HepG2 (cell line): ENCODE results near the gene CNOT6. TPM values are rescaled to one million over a fixed set of nuclear protein-coding genes. Genes with fewer than 3 reads are reported as not detected.
A peak's percentile ranks its signal among the peaks of the same experiment; 100 is the strongest.
"Not testable (repeated sequence)": the region's sequence is repeated elsewhere in the genome, so short reads cannot be mapped to it uniquely, and the experiment has no call there.

Experiments used
- ATAC-seq: fragments of 200-7000 bp; cut with Tn5 transposase; 3 replicates; pipeline ENCODE4 v1.9.1; 2020; ENCODE audit warnings: mild to moderate bottlenecking, moderate library complexity
- BruUV-seq: library from RNA; stranded (reverse); fragments of 400-500 nt; replicated peaks from 2 replicates; lab custom pipeline; 2021; lab: Mats Ljungman, UMichigan
- CTCF ChIA-PET: fragments of 300-600 bp; formaldehyde crosslinking; extraction: SDS; loops from one replicate; lab custom pipeline; 2021; ENCODE audit warnings: low total read pairs, inconsistent platforms, low intra/inter-chr PET ratio; lab: Yijun Ruan, JAX
- POLR2A ChIA-PET: fragments of 350-600 bp; sonication (Branson Sonifier 250); formaldehyde crosslinking; loops from one replicate; lab custom pipeline; 2020; ENCODE audit warnings: antibody characterized with exemption, inconsistent platforms; lab: Yijun Ruan, JAX
- DNase-seq: peaks from one replicate; pipeline ENCODE4 v3.0.0-alpha.2; 2015; ENCODE audit warnings: low spot score
- FAIRE-seq: peaks from 3 replicates; lab custom pipeline; 2011; peaks lifted over from hg19 to GRCh38; lab: Jason Lieb, UNC
- H2AFZ ChIP-seq: one replicate; pipeline ENCODE4 v1.6.1; 2011; ENCODE audit warnings: low read length, inconsistent platforms
- H3K27ac ChIP-seq: fragments of 300-600 bp; 3 replicates; pipeline ENCODE4 v1.8.0; 2011; ENCODE audit warnings: mixed run types, mild to moderate bottlenecking, mixed read lengths, low read length, inconsistent platforms; ENCODE audit not compliant: insufficient read depth; ENCODE audit errors: extremely low read length
- H3K27me3 ChIP-seq, 2 experiments: fragments of 200-600 bp in 1 of 2; 2 replicates in 1 of 2; 3 replicates in 1 of 2; pipeline versions ENCODE4 v1.6.0 to v1.8.0; 2011; ENCODE audit warnings: low read length in 2 of 2, mild to moderate bottlenecking in 2 of 2, moderate library complexity in 2 of 2, inconsistent platforms in 1 of 2; ENCODE audit not compliant: insufficient read depth in 2 of 2, control insufficient read depth in 1 of 2
- H3K36me3 ChIP-seq, 2 experiments: fragments of 200-600 bp in 1 of 2; replicated peaks in 1 of 2; 2 replicates in 1 of 2; 3 replicates in 1 of 2; pipeline versions ENCODE4 v1.5.1 to v1.8.0; 2011; ENCODE audit warnings: low read length in 2 of 2, inconsistent platforms in 1 of 2; ENCODE audit not compliant: insufficient read depth in 2 of 2, control insufficient read depth in 1 of 2
- H3K4me1 ChIP-seq: 2 replicates; pipeline ENCODE4 v1.5.1; 2012; ENCODE audit warnings: low read length, inconsistent platforms; ENCODE audit not compliant: insufficient read depth
- H3K4me2 ChIP-seq: 2 replicates; pipeline ENCODE4 v1.6.0; 2011; ENCODE audit warnings: low read depth, low read length, inconsistent platforms
- H3K4me3 ChIP-seq, 3 experiments: fragments of 200-600 bp in 1 of 3; sonication (generic), shearing (Covaris generic) in 1 of 3; replicated peaks in 1 of 3; 2 replicates each; pipeline ENCODE4 v1.5.1; 2011 to 2016; ENCODE audit warnings: low read length in 3 of 3, inconsistent platforms in 2 of 3, low read depth in 2 of 3, mild to moderate bottlenecking in 2 of 3, control low read depth in 1 of 3, mixed read lengths in 1 of 3; ENCODE audit not compliant: insufficient read depth in 1 of 3
- H3K79me2 ChIP-seq: one replicate; pipeline ENCODE4 v1.6.1; 2011; ENCODE audit warnings: low read length, inconsistent platforms; ENCODE audit not compliant: insufficient read depth
- H3K9ac ChIP-seq: 2 replicates; pipeline ENCODE4 v1.6.0; 2011; ENCODE audit warnings: mild to moderate bottlenecking, low read depth, low read length, inconsistent platforms; ENCODE audit not compliant: insufficient read depth
- H3K9me3 ChIP-seq: 2 replicates; pipeline ENCODE4 v1.5.1; 2012; ENCODE audit warnings: mild to moderate bottlenecking, low read length
- H4K20me1 ChIP-seq: 2 replicates; pipeline ENCODE4 v1.6.0; 2011; ENCODE audit warnings: inconsistent platforms, mild to moderate bottlenecking, low read length, moderate library complexity; ENCODE audit not compliant: insufficient read depth
- HNF4A ChIP-seq: sonication (generic); formaldehyde crosslinking; IDR thresholded peaks from 2 replicates; pipeline ENCODE4 v1.4.0; 2020; ENCODE audit warnings: missing genetic modification reagents
- NFIB ChIP-seq: sonication (generic); formaldehyde crosslinking; IDR thresholded peaks from 2 replicates; pipeline ENCODE4 v1.9.0; 2021; ENCODE audit warnings: missing genetic modification reagents, mild to moderate bottlenecking, borderline replicate concordance
- NR2C2 ChIP-seq: sonication (generic); formaldehyde crosslinking; IDR thresholded peaks from 2 replicates; pipeline ENCODE4 v1.4.0; 2020; ENCODE audit warnings: missing genetic modification reagents, mild to moderate bottlenecking, moderate library complexity, borderline replicate concordance
- RARA ChIP-seq: IDR thresholded peaks from 2 replicates; pipeline ENCODE4 v1.6.1; 2016; ENCODE audit warnings: missing genetic modification reagents, missing compliant biosample characterization
- WGBS: methylation state at CpG from one replicate; pipeline ENCODE4 v1.1.6; 2017; ENCODE audit warnings: low lambda C conversion rate; 5-methylcytosine and 5-hydroxymethylcytosine counted together
- in situ Hi-C: cut with HindIII; loops from 2 replicates; pipeline ENCODE4 v1.10.0; 2017; ENCODE audit warnings: low pct_unique_long_range_greater_than_20kb; ENCODE audit not compliant: extremely low pct_ligation_motif_present
- intact Hi-C: fragments of 100-400 bp; cut with micrococcal nuclease; formaldehyde crosslinking; loops from one replicate; pipeline ENCODE4 v1.10.0; 2022; ENCODE audit not compliant: unreplicated experiment
- polyA plus RNA-seq, 8 experiments: library from polyadenylated mRNA; depleted of rRNA in 3 of 8; stranded (reverse) in 7 of 8; unstranded in 1 of 8; fragments of >200 nt; fragmentation: Illumina TruSeq in 4 of 8; extraction: Trizol in 4 of 8; gene quantifications; 2 replicates each; pipeline versions ENCODE4 v1.2.1 to v1.2.3, GENCODE V29; 2011 to 2016; ENCODE audit warnings: low read depth in 4 of 8, missing spikeins in 1 of 8, mixed read lengths in 1 of 8; ENCODE audit not compliant: insufficient read depth in 1 of 8
- total RNA-seq, 5 experiments: library from RNA; depleted of rRNA; stranded (reverse); fragments of >200 nt; fragmentation: Illumina TruSeq; extraction: Trizol; gene quantifications; 2 replicates each; pipeline ENCODE4 v1.2.3, GENCODE V29; 2016; ENCODE audit warnings: low read depth in 1 of 5
- TF ChIP-seq, protein P1 (sequence below): sonication (generic); formaldehyde crosslinking; IDR thresholded peaks from 2 replicates; pipeline ENCODE4 v1.5.0; 2020; ENCODE audit warnings: mild to moderate bottlenecking, missing genetic modification reagents, moderate library complexity

Gene CNOT6
- total and polyA plus RNA-seq, 2 of the 13 experiments (the other 11 are each of a cell fraction or from before 2014, with no cell fraction given): 8.8 to 9.1 TPM

DNA sequence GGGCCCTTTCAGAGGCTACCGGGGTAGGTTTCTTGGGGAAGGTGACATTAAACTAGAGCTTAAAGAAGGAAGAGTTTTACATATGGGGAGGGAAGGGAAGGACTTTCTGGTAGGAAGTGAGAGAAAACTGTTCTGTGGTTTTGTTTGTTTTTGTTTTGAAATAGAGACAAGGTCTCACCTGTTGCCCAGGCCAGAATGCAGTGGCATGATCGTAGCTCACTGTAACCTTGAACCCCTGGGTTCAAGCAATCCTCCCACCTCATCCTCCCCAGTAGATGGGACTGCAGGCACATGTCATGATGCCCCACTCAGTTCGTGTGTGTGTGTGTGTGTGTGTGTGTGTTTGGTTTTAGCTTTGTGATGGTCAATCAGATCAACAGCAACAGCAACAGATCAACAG, 37.4 kb upstream of the CNOT6 start:
- CTCF ChIA-PET: no interaction called here
- Histone ChIP-seq H3K4me2 (no peak overlapping the region), H3K36me3 (no peaks in the 10 kb centered on the region), H4K20me1 (no peaks in the 10 kb centered on the region), H3K9me3 (no peaks in the 10 kb centered on the region), H2AFZ (no peak overlapping the region), H3K4me1 (peaks cover 11% of the 10 kb centered on the region), H3K79me2 (no peaks in the 10 kb centered on the region), H3K9ac (no peak overlapping the region), H3K27me3 (no peaks in the 10 kb centered on the region; a peak in 2 of 5 replicates), H3K27ac (no peak overlapping the region), H3K4me3 (no peak overlapping the region)
- no TSS peak for BruUV-seq
- ATAC-seq (no peak), DNase-seq (no peak), FAIRE-seq (no peak)
- in situ Hi-C loops: loop anchor here (25.0 kb wide), 1 partner anchor 244 kb away; the partner anchor contains the start of gene RASGEF1C
- 4% methylated on average over 3 of the region's 3 CpGs for WGBS
- POLR2A ChIA-PET: no interaction called here
- no peak for TF ChIP-seq NFIB (CRISPR knock-in tag)
- TF ChIP-seq, protein P1, sequence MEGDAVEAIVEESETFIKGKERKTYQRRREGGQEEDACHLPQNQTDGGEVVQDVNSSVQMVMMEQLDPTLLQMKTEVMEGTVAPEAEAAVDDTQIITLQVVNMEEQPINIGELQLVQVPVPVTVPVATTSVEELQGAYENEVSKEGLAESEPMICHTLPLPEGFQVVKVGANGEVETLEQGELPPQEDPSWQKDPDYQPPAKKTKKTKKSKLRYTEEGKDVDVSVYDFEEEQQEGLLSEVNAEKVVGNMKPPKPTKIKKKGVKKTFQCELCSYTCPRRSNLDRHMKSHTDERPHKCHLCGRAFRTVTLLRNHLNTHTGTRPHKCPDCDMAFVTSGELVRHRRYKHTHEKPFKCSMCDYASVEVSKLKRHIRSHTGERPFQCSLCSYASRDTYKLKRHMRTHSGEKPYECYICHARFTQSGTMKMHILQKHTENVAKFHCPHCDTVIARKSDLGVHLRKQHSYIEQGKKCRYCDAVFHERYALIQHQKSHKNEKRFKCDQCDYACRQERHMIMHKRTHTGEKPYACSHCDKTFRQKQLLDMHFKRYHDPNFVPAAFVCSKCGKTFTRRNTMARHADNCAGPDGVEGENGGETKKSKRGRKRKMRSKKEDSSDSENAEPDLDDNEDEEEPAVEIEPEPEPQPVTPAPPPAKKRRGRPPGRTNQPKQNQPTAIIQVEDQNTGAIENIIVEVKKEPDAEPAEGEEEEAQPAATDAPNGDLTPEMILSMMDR (CRISPR knock-in tag): peak; percentile 24; the same call in 1 of the 2 replicates
- TF ChIP-seq RARA (CRISPR knock-in tag): 0 out of 2 replicates have a peak, but pooled peaks have one; percentile 25
- peak; percentile 26; the same call in 1 of the 2 replicates for TF ChIP-seq NR2C2 (CRISPR knock-in tag)
- TF ChIP-seq HNF4A: peak; percentile 24; the same call in 1 of the 2 replicates
- intact Hi-C loops: no loop called here

DNA sequence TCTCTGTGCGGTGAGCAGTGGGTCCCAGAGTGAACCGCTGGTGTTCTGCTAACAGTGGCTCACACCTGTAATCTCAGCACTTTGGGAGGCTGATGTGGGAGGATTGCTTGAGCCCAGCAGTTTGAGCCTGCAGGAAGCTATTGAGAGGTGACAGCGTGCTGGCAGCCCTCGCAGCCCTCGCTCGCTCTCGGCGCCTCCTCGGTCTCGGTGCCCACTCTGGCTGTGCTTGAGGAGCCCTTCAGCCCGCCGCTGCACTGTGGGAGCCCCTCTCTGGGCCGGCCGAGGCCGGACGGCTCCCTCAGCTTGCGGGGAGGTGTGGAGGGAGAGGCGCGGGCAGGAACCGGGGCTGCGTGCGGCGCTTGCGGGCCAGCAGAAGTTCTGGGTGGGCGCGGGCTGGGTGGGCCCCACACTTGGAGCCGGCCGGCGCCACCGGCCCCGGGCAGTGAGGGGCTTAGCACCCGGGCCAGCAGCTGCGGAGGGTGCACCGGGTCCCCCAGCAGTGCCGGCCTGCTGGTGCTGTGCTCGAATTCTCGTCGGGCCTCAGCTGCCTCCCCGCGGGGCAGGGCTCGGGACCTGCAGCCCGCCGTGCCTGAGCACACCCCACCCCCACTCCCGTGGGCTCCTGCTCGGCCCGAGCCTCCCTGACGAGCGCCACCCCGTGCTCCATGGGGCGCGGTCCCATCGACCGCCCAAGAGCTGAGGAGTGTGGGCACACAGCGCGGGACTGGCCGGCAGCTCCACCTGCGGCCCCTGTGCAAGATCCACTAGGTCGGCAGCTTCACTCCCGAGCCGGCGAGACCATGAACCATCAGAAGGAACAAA, 35.1 kb upstream of the CNOT6 start:
- H4K20me1 ChIP-seq, BruUV-seq, H3K9ac ChIP-seq, H3K36me3 ChIP-seq, H3K4me2 ChIP-seq, DNase-seq, POLR2A ChIA-PET, H3K27ac ChIP-seq, CTCF ChIA-PET, H3K27me3 ChIP-seq, H3K79me2 ChIP-seq, H2AFZ ChIP-seq, H3K9me3 ChIP-seq, H3K4me3 ChIP-seq, FAIRE-seq, ATAC-seq, intact Hi-C loops: not testable (repeated sequence)
- 76% methylated on average over 14 of the region's 61 CpGs for WGBS
- H3K4me1 ChIP-seq: peaks cover 11% of the 10 kb centered on the region
- in situ Hi-C loops: loop anchor here (25.0 kb wide), 1 partner anchor 247 kb away; the partner anchor contains the start of gene RASGEF1C

DNA sequence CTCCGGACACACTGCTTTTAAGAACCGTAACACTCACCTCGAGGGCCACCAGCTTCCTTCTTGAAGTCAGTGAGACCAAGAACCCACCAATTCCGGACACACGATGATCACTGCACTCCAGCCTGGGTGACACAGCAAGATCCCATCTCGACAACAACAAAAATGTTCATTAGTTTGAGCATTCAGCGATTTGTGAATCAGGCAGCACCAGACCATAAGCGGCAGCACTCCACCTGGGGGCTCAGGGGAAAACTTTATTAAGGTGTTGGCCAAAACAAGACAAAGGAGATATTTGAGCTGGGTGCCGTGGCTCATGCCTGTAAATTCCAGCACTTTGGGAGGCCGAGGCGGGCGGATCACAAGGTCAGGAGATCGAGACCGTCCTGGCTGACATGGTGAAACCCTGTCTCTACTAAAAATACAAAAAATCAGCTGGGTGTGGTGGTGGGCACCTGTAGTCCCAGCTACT, 34.5 kb upstream of the CNOT6 start:
- H3K27ac ChIP-seq, H3K79me2 ChIP-seq, CTCF ChIA-PET, BruUV-seq, H4K20me1 ChIP-seq, H2AFZ ChIP-seq, POLR2A ChIA-PET, intact Hi-C loops, H3K36me3 ChIP-seq, H3K4me3 ChIP-seq, H3K9ac ChIP-seq, FAIRE-seq, ATAC-seq, H3K27me3 ChIP-seq, H3K4me2 ChIP-seq, H3K9me3 ChIP-seq, DNase-seq: not testable (repeated sequence)
- in situ Hi-C loops: loop anchor here (25.0 kb wide), 1 partner anchor 247 kb away; the partner anchor contains the start of gene RASGEF1C
- H3K4me1 ChIP-seq: peaks cover 11% of the 10 kb centered on the region
- 58% methylated on average over 11 of the region's 14 CpGs for whole genome bisulfite sequencing
